Suprapubic skin (tissue), 4 donors: ENCODE measurements around the gene LRCH1.

Experiments
- CTCF ChIP-seq, 2 donors: fragments of 200-600 bp in 1 of 2; fragments of 450-650 bp in 1 of 2; sonication (generic) in 1 of 2; IDR thresholded peaks; one replicate each; pipeline ENCODE4 v1.5.1; 2016 to 2019; ENCODE audit warnings: antibody characterized with exemption in 2 of 2, mild to moderate bottlenecking in 1 of 2, moderate library complexity in 1 of 2
- POLR2A ChIP-seq, 2 donors: fragments of 450-650 bp; IDR thresholded peaks; one replicate each; pipeline ENCODE4 v1.6.1; 2017; ENCODE audit warnings: antibody characterized with exemption in 2 of 2, mild to moderate bottlenecking in 2 of 2, moderate library complexity in 2 of 2
- POLR2AphosphoS5 ChIP-seq, 3 donors: sonication (generic); formaldehyde crosslinking; IDR thresholded peaks; one replicate each; pipeline ENCODE4 v1.6.1; 2017; ENCODE audit warnings: antibody characterized with exemption in 3 of 3

GRCh38 chr13:46668302-46668720, 115.3 kb downstream of the LRCH1 start:
- no peak for TF ChIP-seq CTCF (IDR thresholded peaks at IDR 0.05)
- TF ChIP-seq POLR2AphosphoS5 (IDR thresholded peaks at IDR 0.05): no peak
- TF ChIP-seq POLR2A (IDR thresholded peaks at IDR 0.05): no peak
